IPS DF 19.7 (cell line): Measurements from ENCODE around the gene RAB6B.

ENCODE experiments used
- DNase-seq: peaks from one replicate; pipeline ENCODE4 v3.0.0-alpha.2; 2013; ENCODE audit warnings: low read depth, low spot score

The RAB6B gene

GRCh38 chr3:133857767-133858166 is 37.9 kb downstream of the RAB6B start:
- no peak for DNase-seq

DNA sequence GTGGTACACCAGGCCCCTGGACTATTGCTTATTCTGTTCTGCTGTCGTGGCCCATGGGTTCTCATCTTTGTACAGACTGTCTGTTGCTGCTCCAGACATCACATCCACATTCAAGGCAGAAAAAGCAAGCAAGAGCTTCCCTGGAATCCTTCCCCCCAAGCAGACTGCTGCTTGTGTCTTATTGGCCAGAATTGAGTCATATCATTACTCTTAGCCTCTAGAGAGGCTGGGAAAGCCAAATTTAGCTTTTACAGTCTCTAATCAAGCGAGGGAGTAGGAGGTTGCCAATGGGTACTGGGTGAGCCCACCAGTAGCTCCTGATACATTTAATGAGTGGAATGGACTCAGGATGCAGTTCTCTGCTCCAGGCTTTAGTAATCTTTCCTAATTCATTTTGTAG is 39.4 kb downstream of the RAB6B start:
- DNase-seq, result no peak

DNA sequence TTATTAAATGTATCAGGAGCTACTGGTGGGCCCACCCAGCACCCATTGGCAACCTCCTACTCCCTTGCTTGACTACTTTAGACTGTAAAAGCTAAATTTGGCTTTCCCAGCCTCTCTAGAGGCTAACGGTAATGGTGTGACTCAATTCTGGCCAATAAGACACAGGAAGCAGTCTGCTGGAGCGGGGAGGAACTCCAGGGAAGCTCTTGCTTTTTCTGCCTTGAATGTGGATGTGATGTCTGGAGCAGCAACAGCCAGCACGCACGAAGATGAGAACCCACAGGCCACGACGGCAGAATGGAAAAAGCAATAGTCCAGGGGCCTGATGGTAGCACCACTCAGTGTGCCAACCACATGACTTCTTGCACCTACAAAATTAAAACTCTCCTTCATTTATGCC is 39.9 kb downstream of the RAB6B start:
- DNase-seq, result no peak

- DNase-seq, result no peak
These were observed 40.7 kb downstream of the RAB6B start for GRCh38 chr3:133855002-133855370.

DNA sequence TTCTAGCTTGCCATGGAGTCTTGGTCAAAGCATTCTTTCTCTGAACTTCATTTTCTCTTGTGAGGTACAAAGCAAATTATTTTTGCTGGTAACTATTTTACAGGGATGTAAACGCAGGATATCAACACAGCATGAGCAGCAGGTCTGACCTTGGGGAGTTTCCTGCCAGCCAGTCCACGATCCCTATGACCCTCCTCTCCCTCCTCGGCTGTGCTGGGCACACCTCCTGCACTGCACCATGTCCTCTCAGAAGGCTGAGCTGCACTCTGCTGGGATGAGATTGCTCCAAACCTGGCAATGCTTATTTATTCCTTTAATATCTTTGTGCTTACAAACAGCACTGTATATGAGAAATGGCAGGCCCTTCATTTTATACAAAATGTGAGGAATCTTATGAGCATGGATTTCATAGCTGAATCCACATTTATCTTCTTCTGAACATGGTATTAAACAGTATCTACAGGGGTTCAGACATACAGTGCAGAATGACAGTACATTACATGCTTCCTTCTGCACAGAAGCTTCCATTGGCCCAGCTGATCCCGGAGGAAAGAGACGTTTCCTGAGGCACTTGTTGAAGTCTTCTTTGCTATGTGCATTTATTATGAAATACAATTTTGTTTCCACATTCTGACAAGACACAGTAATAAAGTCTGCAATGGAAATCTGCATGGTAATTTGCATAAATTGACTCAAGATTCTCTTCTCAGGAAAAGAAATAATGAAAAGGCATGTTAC is 41.2 kb downstream of the RAB6B start:
- DNase-seq, result no peak

- DNase-seq, result no peak
These were observed 41.8 kb downstream of the RAB6B start for GRCh38 chr3:133853925-133854227.

DNA sequence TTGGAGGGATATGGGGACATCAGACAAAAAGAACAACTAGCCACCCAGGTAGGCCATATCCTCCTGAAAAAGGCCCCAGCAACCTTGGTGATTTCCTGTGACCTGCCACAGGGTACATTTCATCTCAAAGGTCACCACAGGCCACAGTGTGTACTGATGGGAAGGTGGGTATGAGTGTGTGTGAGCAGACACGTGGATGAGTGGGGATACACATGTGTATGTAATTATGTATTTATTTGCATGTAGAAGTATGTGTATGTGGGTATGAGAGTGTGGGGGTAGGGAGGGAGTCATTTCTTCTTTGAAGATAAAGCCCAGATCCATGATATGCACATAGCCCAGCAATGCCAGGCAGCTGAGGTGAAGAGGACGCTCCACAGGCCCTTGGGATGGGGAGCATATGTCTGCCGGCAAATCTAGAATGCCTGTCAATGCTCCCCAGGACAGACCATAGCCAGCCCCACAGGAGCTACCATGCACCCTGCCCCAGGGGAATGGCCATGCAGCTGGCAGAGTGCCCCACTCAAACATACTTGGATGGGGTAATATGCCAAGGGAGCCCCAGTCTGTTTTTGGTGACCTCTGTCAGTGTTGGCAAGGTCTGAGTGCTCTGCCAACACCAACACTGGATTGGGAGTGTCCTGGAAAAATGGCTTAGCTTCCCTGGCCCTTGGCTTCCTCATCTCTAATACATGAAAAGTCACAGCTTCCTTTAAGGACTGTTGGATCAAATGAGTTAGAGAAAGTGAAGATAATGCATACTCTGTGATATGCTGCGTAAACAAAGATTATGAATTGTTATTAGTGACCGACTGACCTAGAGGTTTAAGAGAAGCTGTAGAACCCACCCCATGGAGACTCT is 42.4 kb downstream of the RAB6B start:
- no peak for DNase-seq

GRCh38 chr3:133851931-133852330 is 43.8 kb downstream of the RAB6B start:
- no peak for DNase-seq

DNA sequence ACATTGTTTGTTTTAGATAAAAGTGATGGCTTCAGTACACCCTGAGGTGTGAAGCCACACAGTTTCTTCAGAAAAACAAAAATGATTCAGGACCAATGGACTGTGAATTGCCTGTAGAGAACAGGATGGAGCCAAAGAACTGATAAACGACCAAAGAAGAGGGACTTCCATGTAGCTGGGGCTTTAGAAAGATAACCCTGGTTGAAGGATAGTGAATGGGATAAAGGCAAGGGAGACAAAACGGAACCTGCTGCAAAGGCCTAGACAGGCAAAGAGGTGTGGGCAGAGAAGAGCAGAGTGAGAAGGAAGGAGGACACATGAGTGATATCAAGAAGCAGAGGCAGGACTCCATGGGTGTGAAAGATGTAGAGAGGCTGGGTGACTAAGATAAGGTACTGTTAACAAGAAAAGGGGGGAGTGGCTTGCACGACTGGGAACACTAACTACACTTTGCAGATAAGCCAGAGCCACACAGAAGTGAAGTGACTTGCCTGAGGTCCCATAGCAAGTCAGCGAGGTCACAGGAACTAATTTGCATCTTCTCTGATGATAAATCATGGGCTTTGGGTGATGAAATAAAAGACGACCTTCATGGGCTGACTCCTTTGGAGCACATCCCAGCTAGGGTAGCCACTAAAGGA is 44.3 kb downstream of the RAB6B start:
- no peak for DNase-seq

DNA sequence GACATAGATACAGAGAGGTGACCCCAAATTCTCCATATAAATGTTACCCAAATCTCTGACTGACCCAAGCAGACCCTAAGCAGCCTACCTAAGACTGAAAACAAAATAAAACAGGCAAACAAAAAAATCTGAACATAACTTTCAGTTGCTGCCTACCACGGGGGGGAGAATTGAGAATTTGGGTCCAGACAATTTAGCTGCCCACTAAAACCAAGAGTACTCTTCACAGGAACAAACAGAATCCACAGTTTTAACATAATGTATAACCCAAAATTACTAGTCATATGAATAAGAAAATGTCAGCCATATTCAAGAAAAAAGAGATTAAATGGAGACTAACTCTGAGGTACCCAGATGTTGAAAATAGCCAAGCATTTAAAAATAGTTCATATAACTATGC is 45.6 kb downstream of the RAB6B start:
- no peak for DNase-seq

GRCh38 chr3:133849346-133849745 is 46.3 kb downstream of the RAB6B start:
- no peak for DNase-seq

DNA sequence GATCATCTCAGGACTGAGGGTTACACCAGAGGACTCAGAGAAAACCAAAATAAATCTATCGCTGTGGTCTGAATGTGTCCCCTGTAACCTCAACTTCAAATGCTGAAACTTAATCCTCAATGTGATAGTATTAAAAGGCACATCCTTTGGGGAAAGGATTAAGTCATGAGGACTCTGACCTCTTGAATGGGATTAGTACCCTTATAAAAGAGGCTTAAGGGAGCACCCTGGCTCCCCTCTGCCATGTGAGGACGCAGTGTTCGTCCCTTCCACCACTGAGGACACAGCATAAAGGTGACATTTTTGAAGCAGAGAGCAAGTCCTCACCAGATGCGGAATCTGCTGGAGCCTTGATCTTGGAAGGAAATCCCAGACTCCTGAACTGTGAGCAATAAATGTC is 50.6 kb downstream of the RAB6B start:
- no peak for DNase-seq

- DNase-seq, result no peak
These were observed 52.0 kb downstream of the RAB6B start for GRCh38 chr3:133843634-133844033.

GRCh38 chr3:133842158-133842557 is 53.5 kb downstream of the RAB6B start:
- no peak for DNase-seq

GRCh38 chr3:133841196-133841595 is 54.5 kb downstream of the RAB6B start:
- no peak for DNase-seq

DNA sequence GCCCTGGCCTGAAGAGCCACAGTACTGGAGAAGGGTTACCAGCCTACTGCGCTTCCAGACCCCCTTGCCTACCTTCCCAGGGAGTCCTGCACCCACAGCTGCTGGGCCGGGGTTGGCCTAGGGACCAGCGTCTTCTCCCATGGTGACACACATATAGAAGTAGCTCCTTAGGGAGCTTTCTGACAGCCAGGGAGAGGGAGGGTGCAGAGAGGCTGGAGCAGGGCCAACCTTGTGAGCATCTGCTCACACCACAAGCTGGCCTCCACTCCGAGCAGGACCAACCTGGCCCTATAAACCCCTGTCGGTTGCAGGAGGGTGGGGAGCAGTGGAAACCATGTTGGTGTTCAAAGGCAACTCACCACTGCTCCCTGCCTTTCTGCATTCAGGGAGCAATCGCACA is 54.9 kb downstream of the RAB6B start:
- DNase-seq, result no peak

GRCh38 chr3:133840055-133840737 is 55.5 kb downstream of the RAB6B start:
- DNase-seq, result no peak

GRCh38 chr3:133838916-133839800 is 56.5 kb downstream of the RAB6B start:
- DNase-seq, result no peak

GRCh38 chr3:133838296-133838789 is 57.3 kb downstream of the RAB6B start:
- no peak for DNase-seq

DNA sequence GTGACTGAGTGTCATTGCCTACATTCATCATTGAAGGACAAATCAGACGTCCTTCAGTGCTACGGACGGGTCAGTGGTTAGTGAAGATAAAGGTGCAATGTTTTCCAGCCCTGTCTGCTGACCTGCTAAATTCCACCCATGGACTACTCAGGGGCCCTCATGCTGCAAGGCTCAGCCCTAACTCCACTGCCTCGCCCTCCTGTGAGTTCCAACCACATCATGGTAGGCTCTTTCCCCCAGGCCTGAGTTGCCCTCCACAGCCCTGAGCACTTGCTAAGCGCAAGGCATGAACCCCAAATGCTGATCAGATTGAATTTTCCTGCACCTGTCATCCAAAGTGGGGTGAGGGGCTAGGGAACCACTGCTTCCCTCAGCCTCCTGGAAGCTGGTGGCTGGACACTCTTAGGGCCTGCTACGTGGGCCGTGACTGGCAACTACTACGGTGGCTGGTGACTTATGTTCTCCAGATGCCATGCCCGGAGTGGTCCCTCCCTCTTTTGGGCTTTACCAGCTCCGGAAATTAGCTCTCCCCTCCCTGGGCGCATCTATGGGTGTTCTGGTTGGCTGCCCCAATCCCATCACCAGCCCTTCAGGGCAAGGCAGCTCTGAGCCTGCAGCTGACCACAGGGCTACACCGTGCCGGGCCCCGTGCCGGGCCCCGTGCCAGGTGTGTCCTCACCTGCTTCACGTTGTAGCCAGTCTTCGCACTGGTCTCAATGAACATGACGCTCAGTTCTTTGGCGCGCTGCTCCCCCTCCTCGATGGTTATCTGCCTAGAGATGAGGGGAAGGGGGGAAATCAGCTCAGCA is 58.0 kb downstream of the RAB6B start:
- DNase-seq, result no peak
